Measurements from ENCODE around the gene EDIL3.

DNA sequence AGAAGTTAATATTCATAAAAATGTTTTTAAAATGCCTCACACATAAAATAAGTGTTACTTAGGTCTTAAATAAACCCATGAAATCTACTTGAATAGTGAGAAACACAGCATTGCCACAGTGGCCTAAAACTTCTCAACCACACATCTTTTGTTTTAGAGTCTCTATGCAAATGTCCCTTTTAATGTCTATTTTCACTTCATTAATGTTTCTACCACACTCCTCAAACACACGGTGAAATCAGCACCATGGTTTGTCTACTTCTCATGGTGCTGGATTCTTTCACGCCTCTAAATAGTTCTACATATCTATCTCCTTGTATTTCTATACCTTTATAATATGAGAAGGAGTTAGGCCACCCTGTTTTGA, 111.2 kb downstream of the EDIL3 start:
- TF ChIP-seq, protein P1, sequence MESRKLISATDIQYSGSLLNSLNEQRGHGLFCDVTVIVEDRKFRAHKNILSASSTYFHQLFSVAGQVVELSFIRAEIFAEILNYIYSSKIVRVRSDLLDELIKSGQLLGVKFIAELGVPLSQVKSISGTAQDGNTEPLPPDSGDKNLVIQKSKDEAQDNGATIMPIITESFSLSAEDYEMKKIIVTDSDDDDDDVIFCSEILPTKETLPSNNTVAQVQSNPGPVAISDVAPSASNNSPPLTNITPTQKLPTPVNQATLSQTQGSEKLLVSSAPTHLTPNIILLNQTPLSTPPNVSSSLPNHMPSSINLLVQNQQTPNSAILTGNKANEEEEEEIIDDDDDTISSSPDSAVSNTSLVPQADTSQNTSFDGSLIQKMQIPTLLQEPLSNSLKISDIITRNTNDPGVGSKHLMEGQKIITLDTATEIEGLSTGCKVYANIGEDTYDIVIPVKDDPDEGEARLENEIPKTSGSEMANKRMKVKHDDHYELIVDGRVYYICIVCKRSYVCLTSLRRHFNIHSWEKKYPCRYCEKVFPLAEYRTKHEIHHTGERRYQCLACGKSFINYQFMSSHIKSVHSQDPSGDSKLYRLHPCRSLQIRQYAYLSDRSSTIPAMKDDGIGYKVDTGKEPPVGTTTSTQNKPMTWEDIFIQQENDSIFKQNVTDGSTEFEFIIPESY (IDR thresholded peaks at IDR 0.05), result no peak
- TF ChIP-seq POLR2A (IDR thresholded peaks at IDR 0.05; ENCODE audit: low read depth, low read length) (no peak), MYC (IDR thresholded peaks at IDR 0.05; ENCODE audit: insufficient read depth, insufficient read length, insufficient replicate concordance, low read length, severe bottlenecking) (no peak), POLR2AphosphoS5 (IDR thresholded peaks at IDR 0.05; ENCODE audit: low read length) (no peak), HDAC2 (IDR thresholded peaks at IDR 0.05) (no peak), EZH2 (IDR thresholded peaks at IDR 0.05; ENCODE audit: borderline replicate concordance, control insufficient read depth, low read depth, low read length) (no peak), BCL11A (IDR thresholded peaks at IDR 0.05; ENCODE audit: low read depth, low read length) (no peak), CTCF (IDR thresholded peaks at IDR 0.05 in 2 of 3, conservative IDR thresholded peaks at IDR 0.05 in 1 of 3; ENCODE audit: control insufficient read depth in 2 of 3, extremely low read depth in 1 of 3, insufficient read depth in 1 of 3, low read depth in 3 of 3, low read length in 3 of 3) (no peak), NFYB (IDR thresholded peaks at IDR 0.05; ENCODE audit: insufficient read depth, low read depth, low read length) (no peak), EP300 (IDR thresholded peaks at IDR 0.05; ENCODE audit: borderline replicate concordance in 1 of 2, control insufficient read depth in 1 of 2, low read depth in 2 of 2, low read length in 2 of 2) (peak in 1 of 2 experiments; percentile 26; a peak in 1 of 4 replicates), NR2C2 (IDR thresholded peaks at IDR 0.05; ENCODE audit: borderline replicate concordance, control insufficient read depth, insufficient read length, low read depth) (no peak), ZNF24 (IDR thresholded peaks at IDR 0.05) (no peak), TBL1XR1 (IDR thresholded peaks at IDR 0.05; ENCODE audit: low read depth, low read length) (no peak)
- TF ChIP-seq, protein P2, sequence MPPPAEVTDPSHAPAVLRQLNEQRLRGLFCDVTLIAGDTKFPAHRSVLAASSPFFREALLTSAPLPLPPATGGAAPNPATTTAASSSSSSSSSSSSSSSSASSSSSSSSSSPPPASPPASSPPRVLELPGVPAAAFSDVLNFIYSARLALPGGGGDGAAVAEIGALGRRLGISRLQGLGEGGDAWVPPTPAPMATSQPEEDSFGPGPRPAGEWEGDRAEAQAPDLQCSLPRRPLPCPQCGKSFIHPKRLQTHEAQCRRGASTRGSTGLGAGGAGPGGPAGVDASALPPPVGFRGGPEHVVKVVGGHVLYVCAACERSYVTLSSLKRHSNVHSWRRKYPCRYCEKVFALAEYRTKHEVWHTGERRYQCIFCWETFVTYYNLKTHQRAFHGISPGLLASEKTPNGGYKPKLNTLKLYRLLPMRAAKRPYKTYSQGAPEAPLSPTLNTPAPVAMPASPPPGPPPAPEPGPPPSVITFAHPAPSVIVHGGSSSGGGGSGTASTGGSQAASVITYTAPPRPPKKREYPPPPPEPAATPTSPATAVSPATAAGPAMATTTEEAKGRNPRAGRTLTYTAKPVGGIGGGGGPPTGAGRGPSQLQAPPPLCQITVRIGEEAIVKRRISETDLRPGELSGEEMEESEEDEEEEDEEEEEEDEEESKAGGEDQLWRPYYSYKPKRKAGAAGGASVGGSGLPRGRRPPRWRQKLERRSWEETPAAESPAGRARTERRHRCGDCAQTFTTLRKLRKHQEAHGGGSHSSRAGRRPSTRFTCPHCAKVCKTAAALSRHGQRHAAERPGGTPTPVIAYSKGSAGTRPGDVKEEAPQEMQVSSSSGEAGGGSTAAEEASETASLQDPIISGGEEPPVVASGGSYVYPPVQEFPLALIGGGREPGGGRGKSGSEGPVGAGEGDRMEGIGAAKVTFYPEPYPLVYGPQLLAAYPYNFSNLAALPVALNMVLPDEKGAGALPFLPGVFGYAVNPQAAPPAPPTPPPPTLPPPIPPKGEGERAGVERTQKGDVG (CRISPR knock-in tag; IDR thresholded peaks at IDR 0.05), result no peak
